ENCODE data around the gene RFC5.

The RFC5 gene

DNA sequence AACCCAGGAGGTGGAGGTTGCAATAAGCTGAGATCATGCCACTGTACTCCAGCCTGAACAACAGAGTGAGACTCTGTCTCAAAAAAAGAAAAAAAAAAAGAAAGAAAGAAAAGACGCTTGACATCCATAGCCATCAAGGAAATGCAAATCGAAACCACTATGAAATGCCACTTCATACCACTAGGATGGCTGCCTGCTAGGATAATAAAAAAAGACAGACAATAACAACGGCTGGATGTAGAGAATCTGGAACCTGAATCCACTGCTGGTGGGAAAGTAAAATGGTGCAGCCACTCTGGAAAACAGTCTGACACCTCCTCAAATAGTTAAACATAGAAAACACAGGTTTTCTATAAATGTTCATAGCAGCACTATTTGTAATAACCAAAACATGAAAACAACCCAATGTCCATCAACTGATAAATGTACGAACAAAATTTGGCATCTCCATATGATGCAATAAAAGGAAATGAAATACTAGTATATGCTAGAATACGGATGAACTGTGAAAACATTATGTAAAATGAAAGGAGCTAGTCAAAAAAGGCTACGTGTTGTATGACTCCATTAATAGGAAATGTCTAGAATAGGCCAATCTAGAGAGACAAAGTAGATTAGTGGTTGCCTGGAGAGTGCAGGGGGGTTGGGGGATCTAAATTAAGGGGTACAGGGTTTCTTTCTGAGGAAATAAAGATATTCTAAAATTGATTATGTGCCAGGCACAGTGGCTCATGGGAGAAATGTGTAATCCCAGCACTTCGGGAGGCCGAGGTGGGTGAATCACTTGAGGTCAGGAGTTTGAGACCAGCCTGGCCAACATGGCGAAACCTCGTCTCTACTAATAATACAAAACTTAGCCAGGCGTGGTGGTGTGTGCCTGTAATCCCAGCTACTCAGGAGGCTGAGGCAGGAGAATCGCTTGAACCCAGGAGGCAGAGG lies 34.7 kb downstream of the RFC5 start:
- in situ Hi-C loops (cut with MboI; ENCODE audit: low sequenced_read_pairs), result no loop called here

DNA sequence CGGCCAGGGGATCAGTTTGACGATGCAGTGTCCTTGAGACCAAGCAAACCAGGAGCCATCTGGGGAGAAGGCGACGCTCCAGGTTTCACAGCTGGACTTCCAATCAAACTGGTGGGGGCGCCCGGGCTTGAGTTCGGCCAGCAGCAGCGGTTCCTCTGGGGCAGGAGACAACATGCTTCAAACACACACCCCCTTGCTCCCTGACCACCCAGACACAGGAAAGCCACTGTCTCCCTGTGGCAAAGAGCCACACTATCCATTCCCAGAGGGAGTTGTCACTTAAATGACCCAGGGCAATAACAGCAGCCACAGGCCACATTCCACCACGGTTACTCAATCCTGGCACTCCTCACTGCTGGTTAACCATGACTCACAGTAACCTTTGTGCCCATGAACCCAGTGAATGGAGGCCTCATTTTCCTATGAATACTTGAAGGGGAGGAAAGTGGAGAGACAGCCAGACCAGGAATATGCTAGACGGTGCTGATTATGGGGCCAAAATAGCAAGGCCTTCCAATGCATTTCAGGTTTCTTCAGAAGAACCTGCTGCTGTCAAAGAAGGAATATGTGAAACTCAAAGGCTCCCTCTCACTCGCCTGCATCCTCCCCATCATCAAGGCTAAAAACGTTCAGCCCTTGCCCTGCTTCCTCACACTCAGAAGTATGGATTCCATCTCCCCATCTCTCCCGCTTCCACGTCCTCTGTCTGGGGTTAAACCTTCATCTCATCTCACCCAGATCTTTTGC lies 36.0 kb downstream of the RFC5 start:
- in situ Hi-C loops (cut with MboI; ENCODE audit: low sequenced_read_pairs), result no loop called here

- in situ Hi-C loops (cut with MboI; ENCODE audit: low sequenced_read_pairs), result no loop called here
Measured at GRCh38 chr12:118053071-118053985, 36.8 kb downstream of the RFC5 start.

DNA sequence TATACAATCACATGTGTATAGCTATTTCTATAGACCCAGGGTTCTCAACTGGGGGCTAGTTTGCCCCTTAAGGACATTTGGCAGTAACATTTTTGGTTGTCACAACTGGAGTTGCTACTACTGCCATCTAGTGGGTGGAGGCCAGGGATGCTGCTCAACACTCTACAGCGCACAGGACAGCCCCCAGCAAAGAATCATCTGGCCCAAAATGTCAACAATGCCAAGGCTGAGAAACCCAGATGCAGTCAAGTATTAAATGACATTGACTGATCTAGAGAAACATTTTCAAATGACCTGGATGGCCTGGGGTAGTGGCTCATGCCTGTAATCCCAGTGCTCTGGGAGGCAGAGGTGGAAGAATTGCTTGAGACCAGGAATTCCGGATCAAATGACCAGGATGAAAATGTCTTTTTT lies 38.6 kb downstream of the RFC5 start:
- in situ Hi-C loops (cut with MboI; ENCODE audit: low sequenced_read_pairs), result no loop called here

- in situ Hi-C loops (cut with MboI; ENCODE audit: low sequenced_read_pairs), result no loop called here
Measured at GRCh38 chr12:118055865-118056773, 39.6 kb downstream of the RFC5 start.

DNA sequence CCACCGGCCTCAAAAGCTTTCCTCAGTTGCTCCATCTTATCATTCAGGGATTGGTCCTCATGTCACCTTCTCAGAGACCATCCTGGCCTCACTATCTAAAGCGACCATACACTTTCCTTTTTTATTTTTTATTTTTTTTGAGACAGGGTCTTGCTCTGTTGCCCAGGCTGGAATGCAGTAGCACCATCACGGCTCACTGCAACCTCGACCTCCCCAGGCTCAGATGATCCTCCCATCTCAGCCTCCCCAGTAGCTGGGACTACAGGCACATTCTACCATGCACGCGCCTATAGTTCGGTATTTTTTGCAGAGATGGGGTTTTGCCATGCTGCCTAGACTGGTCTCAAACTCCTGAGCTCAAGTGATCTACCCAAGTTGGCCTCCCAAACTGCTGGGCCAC lies 41.7 kb downstream of the RFC5 start:
- in situ Hi-C loops (cut with MboI; ENCODE audit: low sequenced_read_pairs), result no loop called here

- in situ Hi-C loops (cut with MboI; ENCODE audit: low sequenced_read_pairs), result no loop called here
Measured at GRCh38 chr12:118058881-118059280, 42.4 kb downstream of the RFC5 start.

GRCh38 chr12:118059341-118060191 lies 43.1 kb downstream of the RFC5 start:
- in situ Hi-C loops (cut with MboI; ENCODE audit: low sequenced_read_pairs), result no loop called here

DNA sequence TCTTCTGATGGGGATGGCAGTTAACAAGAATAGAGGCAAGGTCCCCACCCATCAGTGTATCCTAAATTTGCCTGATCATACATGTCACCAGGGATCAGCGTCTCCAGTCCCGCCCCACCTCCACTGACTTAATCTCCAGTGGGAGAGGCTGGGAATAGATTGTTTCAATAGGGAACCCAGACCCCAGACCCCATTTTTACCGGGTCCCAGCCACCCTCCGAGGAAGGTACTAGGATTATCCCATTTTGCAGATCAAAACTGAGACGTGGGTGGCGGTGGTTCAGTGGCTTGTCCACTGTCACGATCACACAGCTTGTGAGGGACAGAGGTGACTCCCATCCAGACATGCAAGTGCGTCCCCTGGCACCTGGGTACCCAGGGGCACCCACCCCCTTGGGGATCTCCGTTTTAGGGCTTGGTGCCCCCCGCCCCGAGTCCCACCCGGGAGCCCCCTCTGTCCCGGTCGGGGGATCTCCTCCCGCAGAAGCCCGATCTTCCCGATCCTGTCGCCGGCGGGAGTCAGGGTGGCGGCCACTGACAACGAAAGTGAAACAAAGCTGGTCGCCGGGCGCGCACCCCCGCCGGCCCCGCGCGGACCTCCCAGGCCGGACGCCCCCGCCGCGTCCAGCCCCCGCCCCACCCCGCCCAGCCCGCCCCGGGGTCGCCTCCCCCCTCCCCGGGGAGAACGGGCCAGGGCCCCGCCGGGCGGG lies 44.0 kb downstream of the RFC5 start:
- in situ Hi-C loops (cut with MboI; ENCODE audit: low sequenced_read_pairs), result no loop called here

- in situ Hi-C loops (cut with MboI; ENCODE audit: low sequenced_read_pairs), result no loop called here
Measured at GRCh38 chr12:118061011-118061872, 44.7 kb downstream of the RFC5 start, which contains the start of gene WSB2. Gene WSB2, minus strand, starts transcription at chr12:118061179. Its CDS starts 131 bp downstream, at chr12:118061048.

GRCh38 chr12:118061873-118062843 lies 45.7 kb downstream of the RFC5 start:
- in situ Hi-C loops (cut with MboI; ENCODE audit: low sequenced_read_pairs), result no loop called here

- in situ Hi-C loops (cut with MboI; ENCODE audit: low sequenced_read_pairs), result no loop called here
Measured at GRCh38 chr12:118063576-118064391, 47.3 kb downstream of the RFC5 start.

DNA sequence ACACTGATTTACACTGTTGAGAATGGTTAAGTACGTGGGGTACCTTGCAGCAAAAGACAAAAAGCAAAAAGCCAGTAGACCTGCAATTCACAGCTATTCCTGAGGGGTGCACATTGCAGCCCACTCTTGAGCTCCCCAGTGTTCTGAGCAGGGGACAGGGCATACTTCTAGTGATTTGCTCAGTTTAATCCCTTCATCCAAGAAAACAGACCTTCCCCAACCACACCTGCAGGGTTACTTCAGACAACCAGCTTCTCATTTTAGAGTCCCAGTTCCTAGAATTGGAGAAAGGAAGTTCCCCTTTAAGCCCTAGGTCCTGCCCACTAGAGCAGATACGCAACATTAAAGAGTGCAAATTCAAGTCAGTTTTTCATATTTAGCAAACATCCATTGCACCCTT lies 48.1 kb downstream of the RFC5 start:
- in situ Hi-C loops (cut with MboI; ENCODE audit: low sequenced_read_pairs), result no loop called here

DNA sequence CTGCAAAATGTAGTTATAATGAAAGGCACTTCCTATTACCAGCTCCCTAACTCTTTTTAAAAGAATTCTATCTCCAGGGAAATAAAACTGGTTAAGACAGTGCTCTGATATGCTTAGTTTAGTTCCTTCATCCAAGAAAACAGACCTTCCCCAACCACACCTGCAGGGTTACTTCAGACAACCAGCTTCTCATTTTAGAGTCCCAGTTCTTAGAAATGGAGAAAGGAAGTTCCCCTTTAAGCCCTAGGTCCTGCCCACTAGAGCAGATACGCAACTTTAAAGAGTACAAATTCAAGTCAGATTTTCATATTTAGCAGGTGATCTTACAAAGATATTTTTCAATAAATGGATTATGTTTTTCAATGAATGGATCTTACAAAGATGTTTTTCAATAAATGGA lies 48.9 kb downstream of the RFC5 start:
- in situ Hi-C loops (cut with MboI; ENCODE audit: low sequenced_read_pairs), result no loop called here

DNA sequence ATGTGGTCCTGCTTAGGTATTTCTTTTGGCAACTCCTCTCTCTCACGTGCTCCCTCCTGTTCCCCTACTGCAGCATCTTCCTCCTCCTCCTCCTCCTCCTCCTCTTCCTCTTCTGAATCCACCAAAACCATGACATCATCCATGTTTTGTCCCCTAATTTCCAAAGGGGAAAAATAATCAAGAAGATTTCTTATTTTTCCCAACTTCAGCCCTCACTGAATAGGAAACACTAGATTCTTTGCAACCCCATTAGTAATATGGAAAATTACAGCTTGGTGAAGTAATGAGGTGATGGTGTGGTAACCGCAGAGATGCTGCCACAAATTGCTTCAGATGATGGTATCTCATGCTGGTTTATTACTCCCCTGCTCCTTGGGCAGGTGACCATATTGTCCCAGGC lies 51.9 kb downstream of the RFC5 start:
- in situ Hi-C loops (cut with MboI; ENCODE audit: low sequenced_read_pairs), result no loop called here

Data from HL-60/S4 treated with retinoic acid at 250 ng/mL for 4 days and 3 days (cell line).